Common myeloid progenitor, CD34-positive (primary cell): Measurements from ENCODE around the gene PCA3.

ENCODE experiments used
- CTCF ChIA-PET: fragments of 350-600 bp; sonication (Branson Sonifier 250); formaldehyde crosslinking; loops from one replicate; lab custom pipeline; 2021; ENCODE audit warnings: antibody characterized with exemption; lab: Charles Lee
- POLR2A ChIA-PET: fragments of 350-600 bp; sonication (Branson Sonifier 250); formaldehyde crosslinking; loops from one replicate; lab custom pipeline; 2021; ENCODE audit warnings: antibody characterized with exemption; lab: Charles Lee
- DNase-seq, 3 donors: peaks; one replicate each; pipeline versions ENCODE4 v3.0.0 to v3.0.0-alpha.2; 2013
- H3K27ac ChIP-seq, 2 experiments: 1 replicate in 1 of 2; 2 replicates in 1 of 2; pipeline ENCODE4 v1.7.0; 2013; ENCODE audit warnings: inconsistent platforms in 2 of 2, low read length in 2 of 2, mild to moderate bottlenecking in 2 of 2, low read depth in 1 of 2, moderate library complexity in 1 of 2; ENCODE audit not compliant: severe bottlenecking in 2 of 2, insufficient read depth in 1 of 2, poor library complexity in 1 of 2
- H3K27me3 ChIP-seq, 5 experiments: replicated peaks in 2 of 5; 1 replicate in 3 of 5; 2 replicates in 2 of 5; pipeline versions ENCODE4 v1.6.1 to v1.7.0; 2013; ENCODE audit warnings: low read length in 4 of 5, mild to moderate bottlenecking in 2 of 5, moderate library complexity in 2 of 5, inconsistent platforms in 1 of 5; ENCODE audit not compliant: insufficient read depth in 5 of 5, control insufficient read depth in 4 of 5
- H3K36me3 ChIP-seq, 4 experiments: 1 replicate in 2 of 4; 2 replicates in 2 of 4; pipeline versions ENCODE4 v1.6.1 to v1.7.0; 2013; ENCODE audit warnings: low read length in 3 of 4, control low read depth in 1 of 4, mild to moderate bottlenecking in 1 of 4; ENCODE audit not compliant: control insufficient read depth in 4 of 4, insufficient read depth in 4 of 4
- H3K4me1 ChIP-seq, 4 experiments: 1 replicate in 3 of 4; 2 replicates in 1 of 4; pipeline versions ENCODE4 v1.6.1 to v1.7.1; 2013; ENCODE audit warnings: low read length in 3 of 4, mild to moderate bottlenecking in 3 of 4, control low read depth in 1 of 4, inconsistent platforms in 1 of 4, moderate library complexity in 1 of 4; ENCODE audit not compliant: control insufficient read depth in 4 of 4, insufficient read depth in 4 of 4; ENCODE audit errors: control extremely low read depth in 1 of 4
- H3K4me3 ChIP-seq, 7 experiments: 1 replicate in 4 of 7; 2 replicates in 3 of 7; pipeline versions ENCODE4 v1.5.1 to v1.7.0; 2013; ENCODE audit warnings: mild to moderate bottlenecking in 7 of 7, low read length in 6 of 7, moderate library complexity in 6 of 7, inconsistent platforms in 2 of 7, low read depth in 2 of 7, control low read depth in 1 of 7; ENCODE audit not compliant: insufficient read depth in 4 of 7, control insufficient read depth in 1 of 7; ENCODE audit errors: extremely low read depth in 1 of 7
- H3K9me3 ChIP-seq, 5 experiments: 1 replicate in 4 of 5; 2 replicates in 1 of 5; pipeline versions ENCODE4 v1.6.1 to v1.7.1; 2013; ENCODE audit warnings: low read length in 4 of 5, mild to moderate bottlenecking in 2 of 5, inconsistent platforms in 1 of 5, low read depth in 1 of 5, moderate library complexity in 1 of 5; ENCODE audit not compliant: control insufficient read depth in 4 of 5, insufficient read depth in 2 of 5; ENCODE audit errors: control extremely low read depth in 1 of 5
- WGBS: methylation state at CpG from one replicate; pipeline ENCODE4 v1.1.5; 2013; ENCODE audit not compliant: insufficient coverage; 5-methylcytosine and 5-hydroxymethylcytosine counted together

Gene PCA3

DNA sequence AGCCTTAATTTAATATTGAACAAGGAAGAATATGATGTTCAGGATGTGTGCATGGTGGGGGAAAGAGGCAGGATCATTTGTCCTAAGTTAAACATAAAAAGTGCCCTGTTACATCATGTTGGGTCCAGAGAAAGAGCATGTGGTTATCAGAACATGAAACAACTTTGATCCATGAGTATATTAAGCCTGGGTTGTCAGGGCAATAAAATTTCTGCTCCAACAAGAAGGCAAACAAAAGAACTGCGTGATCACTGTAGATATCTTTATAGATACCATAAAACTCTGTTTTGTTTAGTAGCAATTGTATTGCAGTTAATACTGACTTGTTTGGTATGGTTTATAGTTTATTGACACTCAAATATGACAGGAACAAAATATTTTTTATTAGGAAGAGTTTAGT lies 35.2 kb downstream of the PCA3 start:
- H3K27ac ChIP-seq, result no peak overlapping the region
- ChIA-PET POLR2A (no interaction called here), CTCF (no interaction called here)
- H3K4me3 ChIP-seq, result no peak overlapping the region
- no CpG with 5 or more reads among the region's 1 CpG for WGBS
- no peak for DNase-seq
- H3K9me3 ChIP-seq, result no peaks in the 10 kb centered on the region
- H3K4me1 ChIP-seq, result peaks cover 0 to 18% (median under 1%) of the 10 kb centered on the region in 4 experiments
- H3K36me3 ChIP-seq, result no peaks in the 10 kb centered on the region
- peaks cover 0 to 6% (median 0%) of the 10 kb centered on the region in 5 experiments for H3K27me3 ChIP-seq

- ChIA-PET CTCF (no interaction called here), POLR2A (no interaction called here)
- no peak overlapping the region for H3K27ac ChIP-seq
- peaks cover 0 to 18% (median under 1%) of the 10 kb centered on the region in 4 experiments for H3K4me1 ChIP-seq
- no peaks in the 10 kb centered on the region for H3K36me3 ChIP-seq
- no peaks in the 10 kb centered on the region for H3K9me3 ChIP-seq
- WGBS, result no CpG with 5 or more reads among the region's 1 CpG
- H3K27me3 ChIP-seq, result peaks cover 0 to 6% (median 0%) of the 10 kb centered on the region in 5 experiments
- DNase-seq, result no peak
- H3K4me3 ChIP-seq, result no peak overlapping the region
Observed at GRCh38 chr9:76800901-76801300, 36.7 kb downstream of the PCA3 start.

GRCh38 chr9:76803083-76803482 lies 38.8 kb downstream of the PCA3 start:
- POLR2A ChIA-PET, result no interaction called here
- Histone ChIP-seq H3K4me1 (peaks cover 0 to 8% (median under 1%) of the 10 kb centered on the region in 4 experiments), H3K27me3 (peaks cover 0 to 8% (median under 1%) of the 10 kb centered on the region in 5 experiments), H3K36me3 (no peaks in the 10 kb centered on the region), H3K4me3 (no peak overlapping the region), H3K27ac (no peak overlapping the region), H3K9me3 (no peaks in the 10 kb centered on the region)
- DNase-seq, result no peak
- WGBS, result no CpG with 5 or more reads among the region's 2 CpGs
- CTCF ChIA-PET, result interaction anchor here (1.2 kb wide), 1 partner anchor 13 kb away, joined by 3 read pairs; no protein-coding TSS in a partner anchor

DNA sequence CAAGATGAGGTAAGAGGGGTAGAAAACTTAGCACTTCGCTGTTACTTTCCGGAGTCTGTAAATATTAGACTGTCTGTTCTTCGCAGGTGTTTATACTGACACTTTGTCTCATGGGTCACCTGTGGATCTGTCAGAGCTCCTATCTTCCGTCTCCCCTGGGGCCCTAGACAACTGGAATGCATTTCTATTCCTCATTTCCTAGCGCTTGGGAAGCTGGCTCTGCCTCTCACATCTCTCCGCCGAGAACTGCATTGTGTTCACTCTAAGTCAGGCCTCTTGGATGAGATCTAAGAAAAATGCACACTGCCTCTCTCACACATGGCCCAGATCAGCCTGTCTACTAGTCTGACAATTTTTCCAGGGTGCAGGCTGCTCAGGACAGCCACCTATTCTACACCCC lies 39.5 kb downstream of the PCA3 start:
- H3K27me3 ChIP-seq, result peaks cover 0 to 8% (median 6%) of the 10 kb centered on the region in 5 experiments
- no peaks in the 10 kb centered on the region for H3K9me3 ChIP-seq
- peaks cover 0 to under 1% (median 0%) of the 10 kb centered on the region in 4 experiments for H3K4me1 ChIP-seq
- DNase-seq, result no peak
- no peaks in the 10 kb centered on the region for H3K36me3 ChIP-seq
- H3K4me3 ChIP-seq, result no peak overlapping the region
- CTCF ChIA-PET, result interaction anchor here (1.2 kb wide), 1 partner anchor 12 kb away, joined by 3 read pairs; no protein-coding TSS in a partner anchor
- 98% methylated on average over 7 of the region's 7 CpGs for WGBS
- POLR2A ChIA-PET, result no interaction called here
- H3K27ac ChIP-seq, result no peak overlapping the region

GRCh38 chr9:76808636-76809035 lies 44.4 kb downstream of the PCA3 start:
- no peaks in the 10 kb centered on the region for H3K4me1 ChIP-seq
- H3K9me3 ChIP-seq, result no peaks in the 10 kb centered on the region
- WGBS, result 87% methylated on average over 5 of the region's 5 CpGs
- ChIA-PET POLR2A (no interaction called here), CTCF (interaction anchor here (0.7 to 5.3 kb wide), 4 partner anchors 175 to 206 kb away, joined by 3 to 46 read pairs (median 4); no protein-coding TSS in a partner anchor)
- DNase-seq, result no peak
- no peaks in the 10 kb centered on the region for H3K36me3 ChIP-seq
- H3K27me3 ChIP-seq, result peaks cover 0 to 19% (median 5%) of the 10 kb centered on the region in 5 experiments
- no peak overlapping the region for H3K27ac ChIP-seq
- no peak overlapping the region for H3K4me3 ChIP-seq

DNA sequence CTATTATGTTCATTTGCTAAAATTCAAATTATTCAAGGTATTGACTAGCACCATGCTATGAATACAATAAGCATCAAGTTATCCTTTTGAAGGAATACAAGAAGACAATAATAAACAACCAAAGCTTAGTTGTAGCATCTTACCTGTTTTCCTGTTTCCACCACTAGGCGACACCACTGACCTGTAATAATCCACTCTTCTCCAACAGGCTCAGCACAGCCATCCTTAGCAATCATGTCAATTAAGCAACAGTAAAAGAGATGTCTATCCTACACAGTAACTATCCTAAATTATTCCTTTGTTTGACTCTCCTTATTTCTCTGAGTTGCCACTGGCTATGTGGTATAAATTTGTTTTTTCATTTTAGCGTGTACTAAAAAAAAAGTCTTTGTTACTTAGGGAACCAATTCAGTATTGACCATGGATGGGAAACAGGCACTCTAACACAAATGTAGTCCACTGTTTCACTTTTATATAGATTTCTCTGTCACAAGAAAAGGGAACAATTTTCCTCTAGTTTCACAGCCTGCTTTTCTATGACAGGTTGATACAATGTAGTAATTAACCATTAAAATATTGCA lies 46.2 kb downstream of the PCA3 start:
- ChIA-PET CTCF (interaction anchor here (1.1 to 5.3 kb wide), 10 partner anchors 16 to 340 kb away, joined by 3 to 46 read pairs (median 4); no protein-coding TSS in a partner anchor), POLR2A (no interaction called here)
- DNase-seq, result peak; percentile 49 to 76 (median 66)
- H3K9me3 ChIP-seq, result no peaks in the 10 kb centered on the region
- H3K4me3 ChIP-seq, result no peak overlapping the region
- H3K27me3 ChIP-seq, result peaks cover 0 to 21% (median 8%) of the 10 kb centered on the region in 5 experiments
- H3K4me1 ChIP-seq, result no peaks in the 10 kb centered on the region
- 0% methylated on average over 1 of the region's 2 CpGs for WGBS
- no peaks in the 10 kb centered on the region for H3K36me3 ChIP-seq
- H3K27ac ChIP-seq, result no peak overlapping the region

DNA sequence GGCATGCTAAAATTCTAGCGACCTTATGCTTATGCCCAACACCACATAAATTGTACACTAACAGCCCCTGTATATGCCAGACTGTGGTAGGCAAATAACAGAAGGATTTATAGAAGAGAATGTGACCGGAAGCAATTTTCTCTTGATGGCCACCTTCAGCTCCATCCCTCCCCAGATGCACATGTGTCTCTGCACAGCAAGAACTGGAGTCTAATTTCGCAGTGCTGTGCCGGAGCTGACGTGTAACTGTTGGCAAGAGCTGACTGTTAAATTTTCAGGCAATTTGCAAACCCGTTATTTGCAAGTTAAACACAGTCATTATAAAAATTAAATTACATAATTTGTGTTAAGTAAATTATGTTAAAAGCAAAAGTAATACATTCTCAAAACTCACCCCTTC lies 48.4 kb downstream of the PCA3 start:
- POLR2A ChIA-PET, result no interaction called here
- H3K27ac ChIP-seq, result no peak overlapping the region
- H3K4me1 ChIP-seq, result no peaks in the 10 kb centered on the region
- H3K4me3 ChIP-seq, result no peak overlapping the region
- H3K36me3 ChIP-seq, result no peaks in the 10 kb centered on the region
- 100% methylated on average over 1 of the region's 6 CpGs for WGBS
- no peaks in the 10 kb centered on the region for H3K9me3 ChIP-seq
- H3K27me3 ChIP-seq, result peaks cover 0 to 21% (median 10%) of the 10 kb centered on the region in 5 experiments
- no peak for DNase-seq
- CTCF ChIA-PET, result interaction anchor here (1.1 to 5.3 kb wide), 5 partner anchors 14 to 338 kb away, joined by 3 to 46 read pairs (median 4); no protein-coding TSS in a partner anchor
